RWPE1 (cell line): ENCODE measurements around the gene MOSPD3.
"Not testable (repeated sequence)": the region's sequence is repeated elsewhere in the genome, so short reads cannot be mapped to it uniquely, and the experiment has no call there.

Experiments
- CTCF ChIA-PET: fragments of 350-600 bp; sonication (Branson Sonifier 250); formaldehyde crosslinking; extraction: SDS; loops from one replicate; lab custom pipeline; 2021; lab: Yijun Ruan, JAX
- POLR2A ChIA-PET: fragments of 400-600 bp; formaldehyde crosslinking; extraction: SDS; loops from one replicate; lab custom pipeline; 2020; ENCODE audit warnings: antibody characterized with exemption; ENCODE audit not compliant: low non-redundant PET; lab: Yijun Ruan, JAX
- DNase-seq: peaks from one replicate; pipeline ENCODE4 v3.0.0; 2012; ENCODE audit warnings: low spot score
- H3K27ac ChIP-seq: fragments of 450-650 bp; 2 replicates; pipeline ENCODE4 v1.5.1; 2017
- TF ChIP-seq, protein P1 (sequence below): fragments of 450-650 bp; conservative IDR thresholded peaks from 2 replicates; pipeline ENCODE4 v1.5.1; 2017; ENCODE audit warnings: low read depth, mild to moderate bottlenecking

MOSPD3 gene, protein sequence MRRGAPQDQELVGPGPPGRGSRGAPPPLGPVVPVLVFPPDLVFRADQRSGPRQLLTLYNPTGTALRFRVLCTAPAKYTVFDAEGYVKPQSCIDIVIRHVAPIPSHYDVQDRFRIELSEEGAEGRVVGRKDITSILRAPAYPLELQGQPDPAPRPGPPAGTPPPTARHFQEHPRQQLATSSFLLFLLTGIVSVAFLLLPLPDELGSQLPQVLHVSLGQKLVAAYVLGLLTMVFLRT

DNA sequence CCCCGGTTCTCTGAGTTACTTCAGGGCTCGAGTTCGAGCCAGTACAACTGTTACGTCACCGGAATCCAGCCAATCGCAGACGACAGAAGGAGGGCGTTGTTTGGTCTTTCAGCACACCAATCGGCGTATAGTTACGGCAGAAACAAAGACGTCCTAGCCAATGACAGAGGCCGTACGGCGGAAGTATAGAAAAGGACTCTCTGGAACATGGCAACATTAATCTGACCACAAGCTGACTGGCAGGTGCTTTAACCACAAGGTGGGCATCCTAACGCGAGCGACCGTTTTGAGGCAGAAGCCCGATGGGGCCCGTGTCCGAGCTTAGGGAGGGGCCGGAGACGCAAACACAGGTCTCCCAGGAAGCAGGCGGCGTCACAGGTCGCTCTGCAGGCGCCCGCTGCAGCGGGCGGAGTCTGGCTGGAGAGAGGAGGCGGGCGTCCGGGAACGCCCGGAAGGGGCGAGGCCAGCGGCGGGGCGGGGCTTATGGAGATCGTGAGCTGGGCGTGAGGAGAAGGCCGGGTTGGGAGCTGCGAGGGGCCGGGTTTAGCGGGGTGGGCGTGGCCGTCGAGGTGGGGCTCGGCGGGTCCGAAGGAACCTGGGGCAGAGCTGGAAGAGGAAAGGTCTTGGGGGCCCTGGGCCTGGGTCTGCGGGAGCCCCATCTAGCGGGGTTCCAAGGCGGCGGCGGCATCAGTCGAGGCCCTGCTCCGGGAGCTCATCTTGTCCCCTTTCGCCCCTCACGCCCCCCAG lies at the start of gene MOSPD3:
MOSPD3 (plus strand) TSS at position 558 of the 747 bp plus-strand sequence. CDS start 252 bp downstream, outside the sequence.
- CTCF ChIA-PET = interaction anchor here (0.8 to 1.8 kb wide), 4 partner anchors 21 to 105 kb away, joined by 3 to 7 read pairs (median 4); no protein-coding TSS in a partner anchor
- H3K27ac ChIP-seq = peak within 1 kb of the TSS; percentile 91
- peak; percentile 99 for DNase-seq
- TF ChIP-seq, protein P1, sequence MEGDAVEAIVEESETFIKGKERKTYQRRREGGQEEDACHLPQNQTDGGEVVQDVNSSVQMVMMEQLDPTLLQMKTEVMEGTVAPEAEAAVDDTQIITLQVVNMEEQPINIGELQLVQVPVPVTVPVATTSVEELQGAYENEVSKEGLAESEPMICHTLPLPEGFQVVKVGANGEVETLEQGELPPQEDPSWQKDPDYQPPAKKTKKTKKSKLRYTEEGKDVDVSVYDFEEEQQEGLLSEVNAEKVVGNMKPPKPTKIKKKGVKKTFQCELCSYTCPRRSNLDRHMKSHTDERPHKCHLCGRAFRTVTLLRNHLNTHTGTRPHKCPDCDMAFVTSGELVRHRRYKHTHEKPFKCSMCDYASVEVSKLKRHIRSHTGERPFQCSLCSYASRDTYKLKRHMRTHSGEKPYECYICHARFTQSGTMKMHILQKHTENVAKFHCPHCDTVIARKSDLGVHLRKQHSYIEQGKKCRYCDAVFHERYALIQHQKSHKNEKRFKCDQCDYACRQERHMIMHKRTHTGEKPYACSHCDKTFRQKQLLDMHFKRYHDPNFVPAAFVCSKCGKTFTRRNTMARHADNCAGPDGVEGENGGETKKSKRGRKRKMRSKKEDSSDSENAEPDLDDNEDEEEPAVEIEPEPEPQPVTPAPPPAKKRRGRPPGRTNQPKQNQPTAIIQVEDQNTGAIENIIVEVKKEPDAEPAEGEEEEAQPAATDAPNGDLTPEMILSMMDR = no peak
- POLR2A ChIA-PET = interaction anchor here (0.6 to 1.5 kb wide), 3 partner anchors 26 to 825 kb away, joined by 3 to 7 read pairs (median 6); partner anchors contain the start of genes FBXO24 and LRCH4

GRCh38 chr7:100563100-100563564 lies 49.2 kb upstream of the MOSPD3 start:
- ChIA-PET POLR2A (no interaction called here), CTCF (interaction anchor here (0.6 to 2.4 kb wide), 8 partner anchors 20 to 1233 kb away, joined by 3 to 11 read pairs (median 5); no protein-coding TSS in a partner anchor)
- TF ChIP-seq, protein P1 = no peak
- DNase-seq = no peak
- H3K27ac ChIP-seq = peak overlapping the region; percentile 40

DNA sequence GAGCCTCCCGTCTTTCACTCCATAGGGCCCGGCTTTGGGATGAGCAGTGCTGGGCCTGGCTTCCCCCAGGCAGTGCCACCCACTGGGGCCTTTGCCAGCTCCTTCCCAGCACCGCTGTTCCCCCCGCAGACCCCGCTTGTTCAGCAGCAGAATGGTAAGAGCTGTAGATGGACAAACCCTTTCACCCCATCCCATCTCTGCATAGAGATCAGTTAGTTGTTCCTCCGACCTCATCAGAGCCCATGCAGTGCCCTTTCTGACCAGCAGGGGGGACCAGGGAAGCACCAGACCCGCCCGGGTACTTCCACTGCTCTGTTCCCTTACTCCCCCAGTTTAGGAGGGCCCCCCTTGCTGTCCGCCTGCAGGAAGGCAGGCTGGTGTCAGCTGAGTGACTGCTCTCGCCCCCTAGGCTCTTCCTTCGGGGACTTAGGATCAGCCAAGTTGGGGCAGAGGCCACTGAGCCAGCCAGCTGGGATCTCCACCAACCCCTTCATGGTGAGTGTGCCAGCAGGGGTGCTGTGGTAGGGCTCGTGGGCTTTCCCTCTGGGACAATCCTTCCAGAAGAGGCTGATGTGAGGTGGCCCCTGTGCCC lies 48.4 kb upstream of the MOSPD3 start:
- POLR2A ChIA-PET = interaction anchor here (0.7 kb wide), 1 partner anchor 22 kb away, joined by 4 read pairs; the partner anchor contains the start of genes FBXO24 and LRCH4
- peak overlapping the region; percentile 40 for H3K27ac ChIP-seq
- CTCF ChIA-PET = interaction anchor here (0.6 to 2.4 kb wide), 18 partner anchors 9 to 1234 kb away, joined by 3 to 11 read pairs (median 5); partner anchors contain the start of gene SRRT
- TF ChIP-seq, protein P1 = peak; percentile 97
- DNase-seq = peak; percentile 71

DNA sequence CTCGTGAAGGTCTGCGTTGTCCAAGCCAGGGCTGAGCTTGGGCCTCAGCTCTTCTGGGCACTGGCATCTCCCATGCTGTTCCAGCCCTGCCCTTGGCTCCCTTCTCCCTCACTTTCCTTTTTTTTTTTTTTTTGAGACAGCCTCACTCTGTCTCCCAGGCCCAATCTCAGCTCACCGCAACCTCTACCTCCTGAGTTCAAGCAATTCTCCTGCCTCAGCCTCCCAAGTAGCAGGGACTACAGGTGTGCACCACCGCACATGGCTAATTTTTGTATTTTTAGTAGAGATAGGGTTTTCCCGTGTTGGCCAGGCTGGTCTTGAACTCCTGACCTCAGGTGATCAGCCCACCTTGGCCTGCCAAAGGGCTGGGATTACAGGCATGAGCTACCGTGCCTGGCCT lies 47.9 kb upstream of the MOSPD3 start:
- POLR2A ChIA-PET = interaction anchor here (0.7 kb wide), 1 partner anchor 22 kb away, joined by 4 read pairs; the partner anchor contains the start of genes FBXO24 and LRCH4
- CTCF ChIA-PET = interaction anchor here (0.5 to 2.4 kb wide), 16 partner anchors 10 to 311 kb away, joined by 3 to 11 read pairs (median 4); partner anchors contain the start of genes SLC12A9 and SRRT
- DNase-seq = not testable (repeated sequence)
- H3K27ac ChIP-seq = peak overlapping the region; percentile 46

GRCh38 chr7:100565133-100565571 lies 47.2 kb upstream of the MOSPD3 start:
- POLR2A ChIA-PET = no interaction called here
- TF ChIP-seq, protein P1 = no peak

GRCh38 chr7:100566018-100566531 lies 46.3 kb upstream of the MOSPD3 start:
- H3K27ac ChIP-seq = peak overlapping the region; percentile 46
- DNase-seq = no peak
- TF ChIP-seq, protein P1 = no peak
- ChIA-PET CTCF (no interaction called here), POLR2A (no interaction called here)

More at GRCh38 chr7:100565133-100565571, 47.2 kb upstream of the MOSPD3 start:
- CTCF ChIA-PET = interaction anchor here (0.5 to 2.4 kb wide), 10 partner anchors 9 to 550 kb away, joined by 3 to 11 read pairs (median 4); partner anchors contain the start of genes POP7, SLC12A9 and ZKSCAN1
- DNase-seq = no peak
- peak overlapping the region; percentile 46 for H3K27ac ChIP-seq
